Measurements from ENCODE around the gene GSTP1. TPM values are rescaled to one million over a fixed set of nuclear protein-coding genes. Genes with fewer than 3 reads are reported as not detected.
A peak's percentile ranks its signal among the peaks of the same experiment; 100 is the strongest.
"Not testable (repeated sequence)": the region's sequence is repeated elsewhere in the genome, so short reads cannot be mapped to it uniquely, and the experiment has no call there.

Gene GSTP1
- total and polyA plus RNA-seq, 2 experiments from 2014 or later = 1,040 to 1,982 TPM

- Histone ChIP-seq H3K36me3 (replicated peaks; ENCODE audit: insufficient read depth, low read depth) (no peaks in the 10 kb centered on the region), H3K4me3 (no peak overlapping the region), H3K79me2 (no peaks in the 10 kb centered on the region), H3K9me2 (replicated peaks; ENCODE audit: insufficient read depth) (no peaks in the 10 kb centered on the region), H2AFZ (no peak overlapping the region), H3K9me3 (ENCODE audit: low read depth) (no peaks in the 10 kb centered on the region), H3K27me3 (no peaks in the 10 kb centered on the region), H3K27ac (no peak overlapping the region), H4K20me1 (ENCODE audit: insufficient read depth, poor library complexity, severe bottlenecking) (no peaks in the 10 kb centered on the region), H3K4me2 (no peak overlapping the region), H3K4me1 (ENCODE audit: insufficient read depth) (peaks cover 3% of the 10 kb centered on the region)
- no peak for TF ChIP-seq EZH2phosphoT487 (IDR thresholded peaks at IDR 0.05; ENCODE audit: low read depth, severe bottlenecking, unreplicated experiment)
- TF ChIP-seq EZH2 (IDR thresholded peaks at IDR 0.05; ENCODE audit: borderline replicate concordance) = no peak
- no peak for TF ChIP-seq CTCF (IDR thresholded peaks at IDR 0.05; ENCODE audit: poor library complexity)
- WGBS (ENCODE audit: low lambda C conversion rate, missing lambda C conversion rate) = 61% methylated on average over 10 of the region's 11 CpGs
- DNase-seq (ENCODE audit: low spot score) = no peak
Observed at GRCh38 chr11:67616431-67617242, 33.0 kb downstream of the GSTP1 start.

GRCh38 chr11:67617243-67617953 is 33.8 kb downstream of the GSTP1 start:
- Histone ChIP-seq H3K79me2 (no peaks in the 10 kb centered on the region), H2AFZ (no peak overlapping the region), H3K4me3 (no peak overlapping the region), H3K36me3 (replicated peaks; ENCODE audit: insufficient read depth, low read depth) (no peaks in the 10 kb centered on the region), H3K4me1 (ENCODE audit: insufficient read depth) (peaks cover 3% of the 10 kb centered on the region), H4K20me1 (ENCODE audit: insufficient read depth, poor library complexity, severe bottlenecking) (no peaks in the 10 kb centered on the region), H3K27me3 (no peaks in the 10 kb centered on the region), H3K4me2 (no peak overlapping the region), H3K27ac (no peak overlapping the region), H3K9me3 (ENCODE audit: low read depth) (no peaks in the 10 kb centered on the region), H3K9me2 (replicated peaks; ENCODE audit: insufficient read depth) (no peaks in the 10 kb centered on the region)
- DNase-seq (ENCODE audit: low spot score) = no peak
- WGBS (ENCODE audit: low lambda C conversion rate, missing lambda C conversion rate) = 80% methylated on average over 7 of the region's 7 CpGs
- no peak for TF ChIP-seq EZH2phosphoT487 (IDR thresholded peaks at IDR 0.05; ENCODE audit: low read depth, severe bottlenecking, unreplicated experiment)
- no peak for TF ChIP-seq EZH2 (IDR thresholded peaks at IDR 0.05; ENCODE audit: borderline replicate concordance)
- TF ChIP-seq CTCF (IDR thresholded peaks at IDR 0.05; ENCODE audit: poor library complexity) = no peak

- H3K4me2 ChIP-seq = peak overlapping the region; percentile 90
- H3K4me3 ChIP-seq; DNase-seq (ENCODE audit: low spot score); H4K20me1 ChIP-seq (ENCODE audit: insufficient read depth, poor library complexity, severe bottlenecking); H3K4me1 ChIP-seq (ENCODE audit: insufficient read depth); H3K79me2 ChIP-seq; H3K36me3 ChIP-seq (replicated peaks; ENCODE audit: insufficient read depth, low read depth); H3K9me2 ChIP-seq (replicated peaks; ENCODE audit: insufficient read depth); H2AFZ ChIP-seq; H3K9me3 ChIP-seq (ENCODE audit: low read depth); H3K27ac ChIP-seq; H3K27me3 ChIP-seq: not testable (repeated sequence)
- 98% methylated on average over 25 of the region's 40 CpGs for WGBS (ENCODE audit: low lambda C conversion rate, missing lambda C conversion rate)
Observed at GRCh38 chr11:67618901-67619659, 35.5 kb downstream of the GSTP1 start.

DNA sequence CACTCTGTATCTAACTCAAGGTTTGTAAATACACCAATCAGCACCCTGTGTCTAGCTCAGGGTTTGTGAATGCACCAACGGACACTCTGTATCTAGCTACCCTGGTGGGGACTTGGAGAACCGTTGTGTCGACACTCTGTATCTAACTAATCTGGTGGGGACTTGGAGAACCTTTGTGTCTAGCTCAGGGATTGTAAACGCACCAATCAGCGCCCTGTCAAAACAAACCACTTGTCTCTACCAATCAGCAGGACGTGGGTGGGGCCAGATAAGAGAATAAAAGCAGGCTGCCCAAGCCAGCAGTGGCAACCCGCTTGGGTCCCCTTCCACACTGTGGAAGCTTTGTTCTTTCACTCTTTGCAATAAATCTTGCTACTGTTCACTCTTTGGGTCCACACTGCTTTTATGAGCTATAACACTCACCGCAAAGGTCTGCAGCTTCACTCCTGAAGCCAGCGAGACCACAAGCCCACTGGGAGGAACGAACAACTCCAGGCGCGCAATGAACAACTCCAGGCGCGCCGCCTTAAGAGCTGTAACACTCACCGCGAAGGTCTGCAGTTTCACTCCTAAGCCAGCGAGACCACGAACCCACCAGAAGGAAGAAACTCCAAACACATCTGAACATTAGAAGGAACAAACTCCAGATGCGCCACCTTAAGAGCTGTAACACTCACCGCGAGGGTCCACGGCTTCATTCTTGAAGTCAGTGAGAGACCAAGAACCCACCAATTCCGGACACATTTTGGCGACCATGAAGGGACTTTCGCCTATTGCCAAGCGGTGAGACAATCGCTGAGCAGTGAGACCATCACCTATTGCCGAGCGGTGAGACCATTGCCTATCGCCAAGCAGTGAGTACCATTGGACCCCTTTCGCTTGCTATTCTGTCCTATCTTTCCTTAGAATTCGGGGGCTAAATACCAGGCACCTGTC is 36.3 kb downstream of the GSTP1 start:
- H2AFZ ChIP-seq = peak overlapping the region; percentile 69
- not testable (repeated sequence) for H3K27me3 ChIP-seq; H3K9me2 ChIP-seq (replicated peaks; ENCODE audit: insufficient read depth); H4K20me1 ChIP-seq (ENCODE audit: insufficient read depth, poor library complexity, severe bottlenecking); H3K9me3 ChIP-seq (ENCODE audit: low read depth); H3K79me2 ChIP-seq; H3K4me1 ChIP-seq (ENCODE audit: insufficient read depth); H3K36me3 ChIP-seq (replicated peaks; ENCODE audit: insufficient read depth, low read depth)
- peak overlapping the region; percentile 90 for H3K4me2 ChIP-seq
- DNase-seq (ENCODE audit: low spot score) = peak; percentile 12
- peak overlapping the region; percentile 64 for H3K4me3 ChIP-seq
- 8% methylated on average over 33 of the region's 33 CpGs for WGBS (ENCODE audit: low lambda C conversion rate, missing lambda C conversion rate)
- peak overlapping the region; percentile 53 for H3K27ac ChIP-seq

DNA sequence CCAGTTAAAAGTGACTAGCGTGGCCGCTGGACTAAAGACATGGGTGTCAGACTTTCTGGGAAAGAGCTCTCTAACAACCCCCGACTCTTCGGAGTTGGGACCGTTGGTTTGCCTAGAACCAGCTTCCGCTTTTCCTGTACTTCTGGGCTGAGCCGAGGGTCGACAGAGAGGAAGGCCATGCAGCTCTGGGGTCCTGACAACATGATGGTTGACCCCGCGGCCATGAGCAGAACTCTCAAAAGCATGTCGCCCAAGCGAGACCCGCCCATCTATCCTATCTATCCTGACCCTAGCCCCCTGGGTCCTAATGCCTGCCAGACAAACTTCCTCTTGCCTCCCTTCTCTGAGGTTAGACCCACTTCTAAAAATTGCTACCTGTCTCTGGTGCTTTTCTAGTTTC is 37.0 kb downstream of the GSTP1 start:
- not testable (repeated sequence) for H3K36me3 ChIP-seq (replicated peaks; ENCODE audit: insufficient read depth, low read depth); H3K9me2 ChIP-seq (replicated peaks; ENCODE audit: insufficient read depth); H3K27me3 ChIP-seq; H3K4me1 ChIP-seq (ENCODE audit: insufficient read depth); H3K9me3 ChIP-seq (ENCODE audit: low read depth); H4K20me1 ChIP-seq (ENCODE audit: insufficient read depth, poor library complexity, severe bottlenecking); H3K79me2 ChIP-seq
- Histone ChIP-seq H3K4me2 (peak overlapping the region; percentile 90), H2AFZ (peak overlapping the region; percentile 69), H3K27ac (peak overlapping the region; percentile 53), H3K4me3 (peak overlapping the region; percentile 64)
- peak; percentile 76 for DNase-seq (ENCODE audit: low spot score)
- WGBS (ENCODE audit: low lambda C conversion rate, missing lambda C conversion rate) = 2% methylated on average over 13 of the region's 13 CpGs

DNA sequence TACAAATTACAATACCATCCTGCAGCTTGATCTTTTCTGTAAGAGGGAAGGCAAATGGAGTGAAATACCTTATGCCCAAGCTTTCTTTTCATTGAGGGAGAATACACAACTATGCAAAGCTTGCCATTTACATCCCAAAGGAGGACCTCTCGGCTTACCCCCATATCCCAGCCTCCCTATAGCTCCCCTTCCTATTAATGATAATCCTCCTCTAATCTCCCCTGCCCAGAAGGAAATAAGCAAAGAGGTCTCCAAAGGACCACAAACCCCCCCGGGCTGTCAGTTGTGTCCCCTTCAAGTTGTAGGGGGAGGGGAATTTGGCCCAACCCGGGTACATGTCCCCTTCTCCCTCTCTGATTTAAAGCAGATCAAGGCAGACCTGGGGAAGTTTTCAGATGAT is 38.3 kb downstream of the GSTP1 start:
- not testable (repeated sequence) for H3K27ac ChIP-seq; H3K79me2 ChIP-seq; H3K4me3 ChIP-seq; H3K9me3 ChIP-seq (ENCODE audit: low read depth); H4K20me1 ChIP-seq (ENCODE audit: insufficient read depth, poor library complexity, severe bottlenecking); H3K27me3 ChIP-seq; H3K4me1 ChIP-seq (ENCODE audit: insufficient read depth); H2AFZ ChIP-seq; H3K36me3 ChIP-seq (replicated peaks; ENCODE audit: insufficient read depth, low read depth); H3K9me2 ChIP-seq (replicated peaks; ENCODE audit: insufficient read depth); DNase-seq (ENCODE audit: low spot score)
- WGBS (ENCODE audit: low lambda C conversion rate, missing lambda C conversion rate) = 27% methylated on average over 3 of the region's 3 CpGs
- H3K4me2 ChIP-seq = peak overlapping the region; percentile 90
